NCI-H1092 treated with DMSO at 0.1 percent for 48 hours (cell line): Measurements from ENCODE around the gene GBE1.

Source experiments
- DNase-seq: peaks from one replicate; lab custom pipeline; 2025; lab: John Stamatoyannopoulos, UW

The GBE1 gene

GRCh38 chr3:81621277-81621676 is 140.2 kb downstream of the GBE1 start:
- DNase-seq = no peak

- no peak for DNase-seq
Observed at GRCh38 chr3:81620849-81621248, 140.6 kb downstream of the GBE1 start.

- DNase-seq = no peak
Observed at GRCh38 chr3:81612768-81613167, 148.7 kb downstream of the GBE1 start.

GRCh38 chr3:81602781-81603180 is 158.7 kb downstream of the GBE1 start:
- no peak for DNase-seq

GRCh38 chr3:81601707-81602305 is 159.6 kb downstream of the GBE1 start:
- no peak for DNase-seq

GRCh38 chr3:81592101-81592500 is 169.3 kb downstream of the GBE1 start:
- no peak for DNase-seq

GRCh38 chr3:81585937-81586336 is 175.5 kb downstream of the GBE1 start:
- DNase-seq = no peak

GRCh38 chr3:81585056-81585455 is 176.4 kb downstream of the GBE1 start:
- DNase-seq = no peak

GRCh38 chr3:81581966-81582599 is 179.4 kb downstream of the GBE1 start:
- peak; percentile 5 for DNase-seq

GRCh38 chr3:81580355-81580754 is 181.1 kb downstream of the GBE1 start:
- no peak for DNase-seq

GRCh38 chr3:81579744-81580143 is 181.7 kb downstream of the GBE1 start:
- peak; percentile 20 for DNase-seq

- no peak for DNase-seq
Observed at GRCh38 chr3:81572201-81572756, 189.2 kb downstream of the GBE1 start.

- no peak for DNase-seq
Observed at GRCh38 chr3:81568378-81568777, 193.1 kb downstream of the GBE1 start.

GRCh38 chr3:81565041-81565440 is 196.4 kb downstream of the GBE1 start:
- no peak for DNase-seq

GRCh38 chr3:81558106-81558505 is 203.3 kb downstream of the GBE1 start:
- DNase-seq = no peak

- DNase-seq = no peak
Observed at GRCh38 chr3:81554801-81555200, 206.6 kb downstream of the GBE1 start.

GRCh38 chr3:81554388-81554787 is 207.1 kb downstream of the GBE1 start:
- no peak for DNase-seq

- DNase-seq = no peak
Observed at GRCh38 chr3:81550415-81550814, 211.0 kb downstream of the GBE1 start.

- no peak for DNase-seq
Observed at GRCh38 chr3:81549831-81550230, 211.6 kb downstream of the GBE1 start.

- no peak for DNase-seq
Observed at GRCh38 chr3:81549388-81549787, 212.1 kb downstream of the GBE1 start.

GRCh38 chr3:81545572-81545971 is 215.9 kb downstream of the GBE1 start:
- DNase-seq = no peak

- no peak for DNase-seq
Observed at GRCh38 chr3:81544385-81544784, 217.1 kb downstream of the GBE1 start.

- no peak for DNase-seq
Observed at GRCh38 chr3:81540787-81541186, 220.7 kb downstream of the GBE1 start.

GRCh38 chr3:81531846-81532245 is 229.6 kb downstream of the GBE1 start:
- DNase-seq = no peak
